ENCODE data around the gene PLEKHA5.
"Not testable (repeated sequence)": the region's sequence is repeated elsewhere in the genome, so short reads cannot be mapped to it uniquely, and the experiment has no call there.

PLEKHA5 gene

DNA sequence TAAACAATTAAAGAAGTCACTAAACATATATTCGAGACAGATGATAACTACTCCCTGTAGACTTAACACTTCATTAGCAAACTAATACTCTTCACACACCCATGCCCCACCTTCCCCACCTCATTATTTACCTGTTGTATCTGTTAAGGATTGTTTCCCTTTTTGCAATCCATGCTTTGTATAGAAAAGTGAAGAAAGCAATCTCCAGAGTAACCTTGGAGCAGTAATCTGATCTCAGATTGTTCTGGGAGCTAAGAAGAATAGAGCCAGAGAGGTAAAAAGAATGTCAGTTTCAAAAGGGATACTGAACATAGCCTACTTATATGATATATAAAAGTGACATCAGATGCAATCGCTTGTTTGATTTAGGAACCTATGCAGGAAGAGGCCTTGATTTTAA lies 37.4 kb downstream of the PLEKHA5 start:
- H3K27ac ChIP-seq = no peak overlapping the region
- no peak overlapping the region for H3K4me3 ChIP-seq
- DNase-seq (ENCODE audit: low spot score) = no peak
- TF ChIP-seq, protein P1, sequence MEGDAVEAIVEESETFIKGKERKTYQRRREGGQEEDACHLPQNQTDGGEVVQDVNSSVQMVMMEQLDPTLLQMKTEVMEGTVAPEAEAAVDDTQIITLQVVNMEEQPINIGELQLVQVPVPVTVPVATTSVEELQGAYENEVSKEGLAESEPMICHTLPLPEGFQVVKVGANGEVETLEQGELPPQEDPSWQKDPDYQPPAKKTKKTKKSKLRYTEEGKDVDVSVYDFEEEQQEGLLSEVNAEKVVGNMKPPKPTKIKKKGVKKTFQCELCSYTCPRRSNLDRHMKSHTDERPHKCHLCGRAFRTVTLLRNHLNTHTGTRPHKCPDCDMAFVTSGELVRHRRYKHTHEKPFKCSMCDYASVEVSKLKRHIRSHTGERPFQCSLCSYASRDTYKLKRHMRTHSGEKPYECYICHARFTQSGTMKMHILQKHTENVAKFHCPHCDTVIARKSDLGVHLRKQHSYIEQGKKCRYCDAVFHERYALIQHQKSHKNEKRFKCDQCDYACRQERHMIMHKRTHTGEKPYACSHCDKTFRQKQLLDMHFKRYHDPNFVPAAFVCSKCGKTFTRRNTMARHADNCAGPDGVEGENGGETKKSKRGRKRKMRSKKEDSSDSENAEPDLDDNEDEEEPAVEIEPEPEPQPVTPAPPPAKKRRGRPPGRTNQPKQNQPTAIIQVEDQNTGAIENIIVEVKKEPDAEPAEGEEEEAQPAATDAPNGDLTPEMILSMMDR (IDR thresholded peaks at IDR 0.05) = no peak

DNA sequence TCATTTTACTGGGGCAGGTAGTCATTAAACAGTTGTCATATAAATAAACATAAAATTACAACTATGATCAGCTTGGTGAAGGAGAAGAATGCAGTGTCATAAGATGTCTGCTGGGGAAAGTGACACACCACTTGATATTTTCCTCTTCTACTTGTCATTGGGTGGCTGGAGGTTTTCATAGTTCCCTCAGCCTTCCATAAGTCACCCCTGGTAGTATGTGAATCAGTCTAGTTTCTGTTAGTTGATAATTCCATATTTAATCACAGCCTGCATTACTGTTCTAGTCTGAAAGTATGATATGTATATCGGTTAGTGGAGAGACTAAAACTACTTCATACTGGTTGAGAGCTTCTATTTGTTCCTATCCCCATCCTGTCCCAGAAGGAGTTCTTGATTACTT lies 38.2 kb downstream of the PLEKHA5 start:
- TF ChIP-seq, protein P1 (IDR thresholded peaks at IDR 0.05) = no peak
- H3K27ac ChIP-seq = no peak overlapping the region
- no peak overlapping the region for H3K4me3 ChIP-seq
- DNase-seq (ENCODE audit: low spot score) = no peak

DNA sequence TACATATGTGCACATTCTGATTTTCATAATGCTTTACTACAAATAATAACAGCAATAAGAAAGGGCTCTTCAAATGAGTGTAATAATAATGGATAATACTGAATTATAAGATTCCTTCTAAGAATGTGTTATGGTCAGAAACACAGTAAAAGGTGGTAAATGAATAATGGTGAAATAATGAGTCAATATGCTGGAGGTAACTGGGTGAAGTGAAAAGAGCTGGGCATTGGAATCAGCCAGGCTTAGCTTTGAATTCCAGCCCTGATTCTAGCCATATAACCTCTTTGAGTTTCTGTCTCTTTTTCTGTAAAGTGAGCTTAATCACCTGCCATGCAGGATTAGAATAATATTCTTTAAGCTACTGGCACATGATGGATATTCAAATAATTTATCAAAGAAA lies 39.1 kb downstream of the PLEKHA5 start:
- no peak for DNase-seq (ENCODE audit: low spot score)
- TF ChIP-seq, protein P1 (IDR thresholded peaks at IDR 0.05) = no peak
- H3K27ac ChIP-seq = no peak overlapping the region
- H3K4me3 ChIP-seq = no peak overlapping the region

DNA sequence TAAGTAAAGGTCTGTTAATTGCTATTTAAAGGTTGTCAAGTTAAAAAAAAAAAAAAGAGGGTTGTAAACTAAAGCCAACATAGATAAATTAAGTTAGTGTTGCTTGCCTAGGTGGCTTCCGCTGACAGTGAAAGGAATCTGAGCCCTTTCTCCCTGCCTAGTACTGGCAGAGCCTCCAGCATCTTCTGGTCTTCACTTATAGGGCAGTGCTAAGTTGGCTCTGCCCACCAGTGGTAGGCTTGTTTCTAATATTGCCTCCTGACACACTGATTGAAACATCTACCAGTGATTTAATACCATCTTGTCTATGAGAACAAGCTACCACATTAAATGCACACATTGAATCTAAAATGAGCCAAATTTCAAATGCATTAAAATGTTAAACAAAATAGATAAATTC lies 39.7 kb downstream of the PLEKHA5 start:
- DNase-seq (ENCODE audit: low spot score) = no peak
- H3K4me3 ChIP-seq = no peak overlapping the region
- H3K27ac ChIP-seq = no peak overlapping the region
- TF ChIP-seq, protein P1 (IDR thresholded peaks at IDR 0.05) = no peak

DNA sequence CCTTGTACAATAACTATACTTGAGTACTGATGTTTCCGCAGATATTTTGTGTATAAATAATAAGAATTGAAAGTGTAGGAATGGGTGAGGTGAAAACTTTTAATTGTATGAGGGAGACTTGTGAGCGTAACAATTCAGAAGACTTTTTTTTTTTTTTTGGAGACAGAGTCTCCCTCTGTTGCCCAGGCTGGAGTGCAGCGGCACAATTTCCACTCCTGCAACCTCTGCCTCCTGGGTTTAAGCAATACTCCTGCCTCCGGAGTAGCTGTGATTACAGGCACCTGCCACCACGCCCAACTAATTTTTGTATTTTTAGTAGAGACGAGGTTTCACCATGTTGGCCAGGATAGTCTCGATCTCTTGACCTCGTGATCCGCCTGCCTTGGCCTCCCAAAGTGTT lies 40.8 kb downstream of the PLEKHA5 start:
- not testable (repeated sequence) for DNase-seq (ENCODE audit: low spot score); H3K27ac ChIP-seq; H3K4me3 ChIP-seq

DNA sequence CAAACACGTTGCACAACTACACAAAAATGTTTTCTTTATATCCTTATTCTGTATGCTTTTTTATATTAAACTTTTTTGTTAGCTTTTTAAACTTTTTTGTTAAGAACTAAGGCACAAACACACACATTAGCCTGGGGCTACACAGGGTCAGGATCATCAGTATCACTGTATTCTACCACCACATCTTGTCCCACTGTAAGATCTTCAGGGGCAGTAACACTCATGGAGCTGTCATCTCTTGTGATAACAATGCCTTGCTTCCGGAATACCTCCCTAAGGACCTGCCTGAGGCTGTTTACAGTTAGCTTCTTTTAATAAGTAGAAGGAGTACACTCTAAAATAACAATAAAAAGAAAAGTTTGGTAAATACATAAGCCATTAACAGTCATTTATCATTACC lies 42.2 kb downstream of the PLEKHA5 start:
- Histone ChIP-seq H3K4me3 (no peak overlapping the region), H3K27ac (no peak overlapping the region)
- no peak for DNase-seq (ENCODE audit: low spot score)
- TF ChIP-seq, protein P1 (IDR thresholded peaks at IDR 0.05) = no peak

DNA sequence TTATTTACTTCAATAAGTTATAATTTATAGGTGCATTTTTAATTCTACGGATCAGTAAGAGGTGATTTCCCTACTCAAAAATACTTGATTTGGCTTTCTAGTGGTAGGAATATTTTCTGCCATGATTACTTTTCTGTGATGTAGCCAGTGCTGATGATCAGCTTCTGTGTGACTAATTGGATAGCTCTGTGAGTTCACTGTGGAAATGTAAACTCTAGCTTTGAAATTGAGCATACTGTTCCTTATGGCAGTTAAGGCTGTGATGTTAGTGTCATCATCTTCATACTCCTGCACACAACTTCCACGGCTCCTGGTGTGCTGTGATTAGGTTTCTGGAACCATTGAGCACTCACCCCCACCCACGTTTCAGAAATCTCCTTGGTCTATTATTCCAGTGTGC lies 48.2 kb downstream of the PLEKHA5 start:
- H3K27ac ChIP-seq = no peak overlapping the region
- TF ChIP-seq, protein P1 (IDR thresholded peaks at IDR 0.05) = no peak
- no peak for DNase-seq (ENCODE audit: low spot score)
- no peak overlapping the region for H3K4me3 ChIP-seq

DNA sequence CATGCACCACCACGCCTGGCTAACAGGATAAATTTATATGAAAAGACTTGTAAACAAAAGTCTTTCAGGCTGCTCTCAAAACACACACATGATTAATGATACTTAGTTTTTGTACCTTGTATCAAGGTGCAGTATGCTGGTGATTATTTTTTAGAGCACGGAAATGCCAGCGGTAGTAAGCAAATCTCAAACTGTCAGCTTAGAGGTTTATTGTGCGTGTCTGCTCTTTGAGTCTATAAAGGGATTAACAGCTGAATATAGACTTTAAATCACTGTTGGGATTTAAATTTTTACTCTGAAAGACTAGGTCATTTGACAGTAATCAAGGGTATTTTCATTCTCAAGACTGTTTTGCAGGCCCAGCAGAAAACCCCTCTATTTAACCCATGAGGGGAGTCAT lies 50.5 kb downstream of the PLEKHA5 start:
- no peak for DNase-seq (ENCODE audit: low spot score)
- no peak overlapping the region for H3K4me3 ChIP-seq
- H3K27ac ChIP-seq = no peak overlapping the region
- TF ChIP-seq, protein P1 (IDR thresholded peaks at IDR 0.05) = no peak

Data from coronary artery (tissue), 2 donors.